GM18526 (cell line): ENCODE data around the gene GDPD2.

Experiments
- POLR2A ChIP-seq: IDR thresholded peaks from 3 replicates; pipeline ENCODE4 v1.6.1; 2011; ENCODE audit not compliant: insufficient read length; ENCODE audit errors: extremely low read depth

Gene GDPD2

GRCh38 chrX:70434352-70434866 is 11.3 kb downstream of the GDPD2 start:
- TF ChIP-seq POLR2A: no peak

DNA sequence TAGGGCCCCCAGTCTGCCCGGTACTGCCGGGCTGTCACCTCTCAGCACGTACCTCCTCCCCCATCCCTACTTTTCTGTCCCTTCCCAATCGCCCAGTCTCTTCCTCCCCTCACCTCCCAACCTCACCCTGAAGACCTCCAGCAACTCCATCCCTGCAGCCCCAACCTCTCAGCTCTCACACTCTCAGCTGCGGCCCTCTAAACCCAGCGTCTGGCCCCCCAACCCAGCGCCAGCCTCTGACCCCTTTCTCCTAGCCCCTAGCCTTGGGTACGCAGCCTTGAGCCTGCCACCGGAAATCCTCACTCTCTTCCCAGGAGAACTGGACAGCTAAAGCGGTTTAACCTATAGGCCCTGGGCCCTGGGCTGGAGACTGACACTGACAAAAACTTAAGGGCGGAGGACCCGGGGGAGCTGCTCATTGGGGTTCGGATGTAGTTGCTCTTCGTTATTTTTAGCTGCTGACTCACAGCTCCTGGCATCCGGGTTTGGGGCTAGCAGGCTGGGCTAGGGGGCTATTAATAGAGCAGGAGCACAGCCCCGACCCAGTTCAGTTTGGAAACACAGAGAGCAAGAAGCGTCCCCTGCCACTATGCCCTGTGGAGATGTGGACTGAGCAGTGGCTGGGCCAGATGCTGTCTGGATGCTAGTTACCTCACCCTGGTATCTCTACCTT is 11.9 kb downstream of the GDPD2 start:
- TF ChIP-seq POLR2A: no peak

DNA sequence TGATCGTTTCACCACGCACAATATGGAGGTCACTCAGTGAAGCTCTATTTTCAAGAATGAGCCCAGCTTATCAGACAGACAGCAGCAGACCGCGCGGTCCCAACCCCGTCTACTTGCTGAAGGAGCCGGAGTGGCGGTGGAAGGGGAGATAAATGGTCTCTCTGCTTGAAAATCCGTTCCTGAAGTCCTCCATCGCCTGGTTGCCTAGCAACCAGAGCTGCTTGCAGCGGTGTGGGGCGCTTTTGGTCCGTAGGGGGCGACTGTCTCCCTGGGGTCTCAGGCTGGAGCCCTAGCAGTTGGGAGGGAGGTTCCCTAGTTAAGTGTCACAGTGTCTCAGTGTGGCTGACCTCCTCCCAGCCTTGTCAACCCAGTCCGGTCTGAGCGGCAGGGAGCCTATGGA is 13.2 kb downstream of the GDPD2 start:
- no peak for TF ChIP-seq POLR2A

- no peak for TF ChIP-seq POLR2A
Observed at GRCh38 chrX:70437011-70437410, 13.9 kb downstream of the GDPD2 start.

DNA sequence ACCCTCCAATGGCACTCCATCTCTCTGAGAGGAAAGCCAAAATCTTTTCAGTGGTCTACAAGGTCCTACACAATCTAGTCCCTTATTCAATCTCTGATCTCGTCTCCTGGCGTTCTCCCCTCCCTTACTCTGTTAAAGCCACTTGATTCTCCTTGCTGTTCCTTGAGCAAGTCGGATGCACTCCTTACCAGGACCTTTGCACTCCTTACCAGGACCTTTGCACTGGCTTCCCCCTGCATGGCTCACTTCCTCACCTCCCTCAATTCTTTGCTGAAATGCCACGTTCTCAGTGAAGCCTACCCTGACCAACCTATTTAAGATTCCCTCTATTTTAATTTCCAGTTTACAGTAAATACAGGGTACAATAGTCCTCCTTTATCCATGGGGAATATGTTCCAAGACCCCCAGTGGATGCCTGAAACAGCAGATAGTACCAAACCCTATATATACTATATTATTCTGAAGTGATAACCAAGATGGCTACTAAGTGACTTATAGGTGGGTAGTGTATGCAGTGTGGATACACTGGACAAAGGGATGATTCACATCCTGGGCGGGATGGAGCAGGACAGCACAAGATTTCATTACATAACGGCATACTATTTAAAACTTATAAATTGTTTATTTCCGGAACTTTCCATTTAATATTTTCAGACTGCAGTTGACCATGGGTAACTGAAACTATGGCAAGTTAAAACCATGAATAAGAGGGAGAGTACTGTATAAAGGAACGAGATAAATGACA is 15.0 kb downstream of the GDPD2 start:
- no peak for TF ChIP-seq POLR2A

DNA sequence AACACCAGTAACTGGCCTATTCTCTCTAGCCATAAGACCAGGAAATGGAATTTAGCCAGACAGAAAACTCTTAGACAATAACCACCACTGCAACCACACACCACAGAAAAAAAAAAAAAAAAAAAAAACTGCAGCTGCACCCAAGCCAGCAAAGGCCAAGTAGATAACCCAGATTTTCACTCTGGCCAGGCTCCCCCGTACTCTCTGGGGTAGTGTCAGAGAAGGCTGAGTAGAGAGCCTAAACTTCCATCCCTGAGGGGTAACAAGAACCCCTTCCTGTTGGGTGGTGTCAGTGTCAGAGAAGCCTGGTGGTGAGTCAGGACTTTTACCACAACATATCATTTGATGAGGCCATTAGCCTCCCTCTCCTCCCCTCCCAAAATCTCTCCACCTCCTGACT is 15.9 kb downstream of the GDPD2 start:
- no peak for TF ChIP-seq POLR2A

DNA sequence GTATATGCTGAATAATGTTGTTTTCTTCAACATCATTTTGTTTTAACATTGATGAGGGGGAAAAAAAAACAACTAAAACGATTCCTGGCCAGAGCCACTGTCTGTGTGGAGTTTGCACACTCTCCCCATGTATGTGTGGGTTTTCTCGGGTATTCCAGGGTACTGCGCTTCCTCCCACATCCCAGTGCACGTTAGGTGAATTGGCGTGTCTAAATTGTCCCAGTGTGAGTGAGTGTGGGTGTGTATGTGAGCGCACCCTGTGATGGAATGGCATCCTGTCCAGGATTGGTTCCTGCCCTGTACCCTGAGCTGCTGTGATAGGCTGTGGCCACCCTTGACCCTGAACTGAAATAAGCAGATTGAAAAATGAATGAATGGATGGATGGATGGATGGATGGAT is 19.1 kb downstream of the GDPD2 start:
- no peak for TF ChIP-seq POLR2A

DNA sequence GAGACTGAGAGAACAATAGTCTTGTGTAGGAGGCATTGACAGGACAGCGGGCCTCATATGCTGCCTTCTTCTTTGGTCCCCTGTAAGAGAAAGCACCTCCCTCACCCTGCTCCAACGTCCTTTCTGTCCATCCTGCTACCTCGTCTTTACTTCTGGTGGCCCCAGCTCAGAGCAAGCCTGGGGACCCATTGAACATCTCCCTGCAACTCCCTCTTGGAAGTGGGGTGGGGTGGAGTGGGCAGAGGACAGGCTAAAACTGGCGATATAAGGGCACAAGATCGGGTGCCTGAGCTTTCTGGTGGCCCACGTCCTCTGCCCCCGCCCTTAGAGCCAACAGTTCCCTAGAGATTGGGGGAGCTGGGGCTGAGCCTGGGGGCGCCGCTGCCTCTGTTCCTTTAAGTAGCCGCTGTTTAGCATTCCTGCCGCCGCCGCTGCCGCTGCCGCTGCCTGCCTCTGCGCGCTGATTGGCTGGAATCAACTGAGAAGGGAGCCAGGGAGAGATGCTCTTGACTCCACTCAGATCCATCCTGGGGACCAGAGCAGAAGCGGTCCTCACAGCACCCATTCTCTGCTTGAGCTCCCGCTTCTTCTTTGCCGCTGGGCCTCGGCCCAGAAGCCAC is 21.3 kb downstream of the GDPD2 start, which contains the start of gene DLG3:
Gene DLG3 (plus strand): TSS at position 510 of the 620 bp plus-strand sequence. CDS start 367 bp downstream, outside the sequence.
- no peak for TF ChIP-seq POLR2A

GRCh38 chrX:70444946-70445656 is 22.0 kb downstream of the GDPD2 start:
- TF ChIP-seq POLR2A: no peak

DNA sequence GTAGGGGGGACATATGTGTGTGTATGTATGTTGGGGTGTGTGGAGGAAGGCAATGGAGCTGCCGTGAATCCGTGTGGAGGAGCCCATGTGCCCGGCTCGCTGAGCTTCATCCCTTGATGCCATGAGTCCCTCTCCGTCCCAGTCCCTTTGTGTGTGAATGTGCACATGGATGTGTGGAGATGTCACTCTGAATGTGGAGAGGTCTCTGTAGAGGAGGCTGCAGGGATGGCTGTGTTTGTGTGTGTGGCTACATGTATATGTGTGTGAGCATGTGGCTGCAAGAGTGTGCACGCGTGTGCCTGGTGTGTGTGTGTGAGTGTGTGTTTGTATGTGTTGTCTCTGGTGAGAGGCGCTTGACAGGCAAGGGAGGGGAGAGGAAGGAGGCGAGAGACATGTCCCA is 22.8 kb downstream of the GDPD2 start:
- TF ChIP-seq POLR2A: no peak

GRCh38 chrX:70446380-70447350 is 23.6 kb downstream of the GDPD2 start:
- TF ChIP-seq POLR2A: no peak

DNA sequence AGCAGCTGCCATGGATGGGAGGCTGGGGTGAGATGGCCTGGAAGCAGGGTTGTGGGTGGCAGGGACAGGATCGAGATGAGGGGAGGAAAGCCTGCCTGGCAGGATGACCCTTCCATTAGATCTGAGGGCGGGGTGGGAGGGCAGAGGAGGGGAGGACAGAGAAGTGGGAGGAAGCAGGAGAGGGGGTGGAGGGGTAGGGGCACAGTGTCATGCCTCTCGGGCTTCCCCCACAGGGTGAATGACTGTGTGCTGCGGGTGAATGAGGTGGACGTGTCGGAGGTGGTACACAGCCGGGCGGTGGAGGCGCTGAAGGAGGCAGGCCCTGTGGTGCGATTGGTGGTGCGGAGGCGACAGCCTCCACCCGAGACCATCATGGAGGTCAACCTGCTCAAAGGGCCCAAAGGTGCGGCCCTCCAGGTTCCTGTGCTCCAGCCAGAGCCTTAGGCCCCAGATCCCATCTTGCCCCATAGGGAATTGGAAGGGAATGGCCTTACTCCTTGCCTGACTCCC is 26.4 kb downstream of the GDPD2 start:
- TF ChIP-seq POLR2A: no peak

- no peak for TF ChIP-seq POLR2A
Observed at GRCh38 chrX:70452143-70452733, 29.1 kb downstream of the GDPD2 start.
